Vagina (tissue), 2 donors: ENCODE data around the gene C3orf62. TPM values are rescaled to one million over a fixed set of nuclear protein-coding genes. Genes with fewer than 3 reads are reported as not detected.
"Not testable (repeated sequence)": the region's sequence is repeated elsewhere in the genome, so short reads cannot be mapped to it uniquely, and the experiment has no call there.

Experiments used
- DNase-seq, 2 donors: peaks; one replicate each; pipeline ENCODE4 v3.0.0-alpha.2; 2017; ENCODE audit errors: extremely low spot score in 2 of 2
- H3K27ac ChIP-seq: fragments of 200-600 bp; sonication (generic); one replicate; pipeline ENCODE4 v1.5.1; 2019
- H3K27me3 ChIP-seq: fragments of 200-600 bp; sonication (generic); one replicate; pipeline ENCODE4 v1.5.1; 2019
- H3K36me3 ChIP-seq, 2 donors: fragments of 200-600 bp; sonication (generic); one replicate each; pipeline ENCODE4 v1.5.1; 2017 to 2019
- H3K4me1 ChIP-seq: fragments of 200-600 bp; sonication (generic); one replicate; pipeline ENCODE4 v1.5.1; 2019
- H3K4me3 ChIP-seq, 2 donors: fragments of 200-600 bp; sonication (generic); 1 replicate in 1 of 2; 2 replicates in 1 of 2; pipeline ENCODE4 v1.5.1; 2016 to 2019
- H3K9me3 ChIP-seq: fragments of 200-600 bp; sonication (generic); one replicate; pipeline ENCODE4 v1.5.1; 2019
- POLR2A ChIP-seq, 2 donors: fragments of 450-650 bp; IDR thresholded peaks; one replicate each; pipeline ENCODE4 v1.6.1; 2017; ENCODE audit warnings: antibody characterized with exemption in 2 of 2, mild to moderate bottlenecking in 2 of 2, moderate library complexity in 2 of 2
- POLR2AphosphoS5 ChIP-seq, 2 donors: sonication (generic); formaldehyde crosslinking; IDR thresholded peaks; one replicate each; pipeline ENCODE4 v1.9.0; 2017; ENCODE audit warnings: antibody characterized with exemption in 2 of 2, mild to moderate bottlenecking in 2 of 2, low read depth in 1 of 2; ENCODE audit not compliant: insufficient read depth in 1 of 2
- intact Hi-C: fragments of 100-400 bp; cut with DNase I; formaldehyde crosslinking; loops from one replicate; pipeline ENCODE4 v1.15.1; 2023
- total RNA-seq: library from RNA; depleted of rRNA; stranded (reverse); fragments of >200 nt; gene quantifications from one replicate; pipeline ENCODE4 v1.2.3, GENCODE V29; 2016
- TF ChIP-seq, protein P1 (sequence below), 3 experiments: fragments of 450-650 bp in 2 of 3; fragments of 200-600 bp in 1 of 3; sonication (generic) in 1 of 3; IDR thresholded peaks; one replicate each; pipeline ENCODE4 v1.5.1; 2017 to 2019; ENCODE audit warnings: antibody characterized with exemption in 3 of 3, mild to moderate bottlenecking in 2 of 3, moderate library complexity in 2 of 3

The C3orf62 gene
- total RNA-seq, 1 donor from 2014 or later, result 17.9 TPM

- intact Hi-C loops, result no loop called here
- Histone ChIP-seq H3K27me3 (no peaks in the 10 kb centered on the region), H3K9me3 (no peaks in the 10 kb centered on the region), H3K4me1 (peaks cover 11% of the 10 kb centered on the region), H3K4me3 (no peak overlapping the region), H3K27ac (no peak overlapping the region), H3K36me3 (no peaks in the 10 kb centered on the region)
- no peak for DNase-seq
- no peak for TF ChIP-seq POLR2A (IDR thresholded peaks at IDR 0.05)
- TF ChIP-seq POLR2AphosphoS5 (IDR thresholded peaks at IDR 0.05; ENCODE audit: insufficient read depth in 1 of 2, low read depth in 1 of 2), result no peak
- TF ChIP-seq, protein P1, sequence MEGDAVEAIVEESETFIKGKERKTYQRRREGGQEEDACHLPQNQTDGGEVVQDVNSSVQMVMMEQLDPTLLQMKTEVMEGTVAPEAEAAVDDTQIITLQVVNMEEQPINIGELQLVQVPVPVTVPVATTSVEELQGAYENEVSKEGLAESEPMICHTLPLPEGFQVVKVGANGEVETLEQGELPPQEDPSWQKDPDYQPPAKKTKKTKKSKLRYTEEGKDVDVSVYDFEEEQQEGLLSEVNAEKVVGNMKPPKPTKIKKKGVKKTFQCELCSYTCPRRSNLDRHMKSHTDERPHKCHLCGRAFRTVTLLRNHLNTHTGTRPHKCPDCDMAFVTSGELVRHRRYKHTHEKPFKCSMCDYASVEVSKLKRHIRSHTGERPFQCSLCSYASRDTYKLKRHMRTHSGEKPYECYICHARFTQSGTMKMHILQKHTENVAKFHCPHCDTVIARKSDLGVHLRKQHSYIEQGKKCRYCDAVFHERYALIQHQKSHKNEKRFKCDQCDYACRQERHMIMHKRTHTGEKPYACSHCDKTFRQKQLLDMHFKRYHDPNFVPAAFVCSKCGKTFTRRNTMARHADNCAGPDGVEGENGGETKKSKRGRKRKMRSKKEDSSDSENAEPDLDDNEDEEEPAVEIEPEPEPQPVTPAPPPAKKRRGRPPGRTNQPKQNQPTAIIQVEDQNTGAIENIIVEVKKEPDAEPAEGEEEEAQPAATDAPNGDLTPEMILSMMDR (IDR thresholded peaks at IDR 0.05), result no peak
Observed at GRCh38 chr3:49253512-49253911, 23.5 kb downstream of the C3orf62 start.

- H3K36me3 ChIP-seq, result no peaks in the 10 kb centered on the region
- H3K4me1 ChIP-seq, result peaks cover 15% of the 10 kb centered on the region
- no peaks in the 10 kb centered on the region for H3K9me3 ChIP-seq
- peak in 1 of 2 donors; percentile 72 for TF ChIP-seq POLR2AphosphoS5 (IDR thresholded peaks at IDR 0.05; ENCODE audit: insufficient read depth in 1 of 2, low read depth in 1 of 2)
- TF ChIP-seq, protein P1 (IDR thresholded peaks at IDR 0.05), result no peak
- DNase-seq, result no peak
- H3K27ac ChIP-seq, result peak overlapping the region; percentile 60
- H3K4me3 ChIP-seq, result no peak overlapping the region
- intact Hi-C loops, result no loop called here
- H3K27me3 ChIP-seq, result no peaks in the 10 kb centered on the region
Observed at GRCh38 chr3:49248840-49249227, 28.2 kb downstream of the C3orf62 start.

DNA sequence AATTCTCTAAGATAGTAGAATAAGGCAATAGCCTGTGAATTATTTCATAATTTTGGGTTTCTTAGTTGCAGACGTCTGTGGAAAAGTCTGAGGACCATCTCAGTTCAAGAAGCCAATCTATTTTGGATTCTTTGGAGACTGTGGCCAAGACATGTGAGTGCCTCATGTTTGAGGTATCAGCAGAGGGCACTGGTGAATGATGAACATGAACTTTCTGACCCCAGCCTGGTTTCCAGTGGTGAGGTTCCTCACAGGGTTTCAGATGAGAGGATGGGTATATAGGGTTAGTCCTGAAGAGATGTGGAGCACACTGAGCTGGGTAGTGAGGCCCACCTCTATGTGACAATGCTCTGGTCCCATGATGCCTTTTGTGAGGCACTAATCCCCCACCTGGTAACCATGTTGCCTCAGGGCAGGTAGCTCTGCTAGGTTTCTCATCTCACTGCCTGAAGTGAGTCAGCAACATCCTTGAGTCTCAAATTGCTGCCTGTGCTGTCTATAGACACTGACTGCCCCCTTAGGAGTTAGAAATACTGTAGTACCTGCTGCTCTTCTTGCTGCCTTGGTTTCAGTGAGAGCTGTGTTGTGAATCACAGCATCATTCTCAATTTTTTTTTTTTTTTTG lies 32.3 kb downstream of the C3orf62 start:
- Histone ChIP-seq H3K9me3 (no peaks in the 10 kb centered on the region), H3K36me3 (no peaks in the 10 kb centered on the region), H3K27me3 (no peaks in the 10 kb centered on the region), H3K4me1 (peaks cover 15% of the 10 kb centered on the region), H3K4me3 (no peak overlapping the region), H3K27ac (no peak overlapping the region)
- TF ChIP-seq POLR2AphosphoS5 (IDR thresholded peaks at IDR 0.05; ENCODE audit: insufficient read depth in 1 of 2, low read depth in 1 of 2), result no peak
- TF ChIP-seq, protein P1 (IDR thresholded peaks at IDR 0.05), result no peak
- TF ChIP-seq POLR2A (IDR thresholded peaks at IDR 0.05), result no peak
- no peak for DNase-seq
- intact Hi-C loops, result no loop called here

DNA sequence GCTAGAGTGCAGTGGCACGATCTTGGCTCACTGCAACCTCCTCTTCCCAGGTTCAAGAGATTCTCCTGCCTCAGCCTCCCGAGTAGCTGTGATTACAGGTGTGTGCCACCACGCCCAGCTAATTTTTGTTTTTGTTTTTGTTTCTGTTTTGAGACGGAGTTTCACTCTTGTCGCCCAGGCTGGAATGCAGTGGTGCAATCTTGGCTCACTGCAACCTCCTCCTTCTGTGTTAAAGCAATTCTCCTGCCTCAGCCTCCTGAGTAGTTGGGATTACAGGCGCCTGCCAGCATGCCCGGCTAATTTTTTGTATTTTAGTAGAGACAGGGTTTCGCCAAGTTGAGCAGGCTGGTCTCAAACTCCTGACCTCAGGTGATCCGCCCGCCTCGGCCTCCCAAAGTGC lies 36.9 kb downstream of the C3orf62 start:
- DNase-seq, intact Hi-C loops, H3K27me3 ChIP-seq, H3K9me3 ChIP-seq, H3K36me3 ChIP-seq, H3K4me1 ChIP-seq, H3K4me3 ChIP-seq: not testable (repeated sequence)
- H3K27ac ChIP-seq, result peak overlapping the region; percentile 71

DNA sequence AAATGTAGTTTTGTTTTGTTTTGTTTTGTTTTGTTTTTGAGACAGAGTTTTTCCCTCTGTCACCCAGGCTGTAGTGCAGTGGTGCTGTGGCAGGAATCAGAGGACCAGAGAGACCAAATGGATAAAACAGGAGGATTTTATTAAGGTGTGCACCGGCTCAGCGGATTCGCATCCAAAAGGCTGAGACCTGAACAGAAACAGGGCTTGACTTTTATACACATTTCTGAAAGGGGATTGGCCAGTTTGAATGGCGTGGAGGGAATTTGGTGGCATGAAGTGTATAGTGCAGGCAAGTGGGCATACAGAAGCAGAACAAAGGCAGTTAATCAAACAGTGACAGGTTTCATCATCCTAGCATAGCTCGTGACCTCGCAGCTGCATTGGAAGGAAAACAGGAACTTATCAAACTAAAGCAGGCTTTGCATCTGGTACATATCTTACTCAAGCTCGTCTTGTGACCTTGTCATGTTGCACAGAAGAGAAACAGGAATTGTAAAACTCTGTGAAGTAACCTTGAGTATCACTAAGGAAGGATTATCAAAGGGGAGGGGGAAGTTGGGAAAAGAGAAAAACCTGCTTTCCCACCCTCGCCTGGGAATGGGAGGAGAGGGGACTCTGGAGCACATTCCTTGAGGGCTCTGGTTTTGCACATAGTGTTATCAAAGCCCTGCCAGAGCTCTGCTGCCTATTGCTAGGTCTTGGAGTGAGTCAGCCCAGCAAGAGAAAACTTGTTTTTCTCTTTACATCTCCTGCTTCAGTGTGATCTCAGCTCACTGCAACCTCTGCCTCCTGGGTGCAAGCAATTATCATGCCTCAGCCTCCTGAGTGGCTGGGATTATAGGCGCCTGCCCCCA lies 38.5 kb downstream of the C3orf62 start:
- Histone ChIP-seq H3K27ac (peak overlapping the region; percentile 71), H3K4me1 (no peaks in the 10 kb centered on the region), H3K36me3 (no peaks in the 10 kb centered on the region), H3K4me3 (no peak overlapping the region), H3K27me3 (no peaks in the 10 kb centered on the region), H3K9me3 (peaks cover 4% of the 10 kb centered on the region)
- TF ChIP-seq POLR2AphosphoS5 (IDR thresholded peaks at IDR 0.05; ENCODE audit: insufficient read depth in 1 of 2, low read depth in 1 of 2) (peak; percentile 13 to 76), POLR2A (IDR thresholded peaks at IDR 0.05) (no peak)
- intact Hi-C loops, result no loop called here
- DNase-seq, result peak in 1 of 2 donors; percentile 90

- TF ChIP-seq POLR2A (IDR thresholded peaks at IDR 0.05) (no peak), POLR2AphosphoS5 (IDR thresholded peaks at IDR 0.05; ENCODE audit: insufficient read depth in 1 of 2, low read depth in 1 of 2) (no peak)
- TF ChIP-seq, protein P1 (IDR thresholded peaks at IDR 0.05), result no peak
- Histone ChIP-seq H3K36me3 (no peaks in the 10 kb centered on the region), H3K4me1 (no peaks in the 10 kb centered on the region), H3K27ac (no peak overlapping the region), H3K27me3 (no peaks in the 10 kb centered on the region), H3K4me3 (no peak overlapping the region), H3K9me3 (peaks cover 12% of the 10 kb centered on the region)
- no peak for DNase-seq
- intact Hi-C loops, result no loop called here
Observed at GRCh38 chr3:49237344-49237743, 39.7 kb downstream of the C3orf62 start.
